HEK293 (cell line): Measurements from ENCODE around the gene HEATR3.

Source experiments
- IKZF3 ChIP-seq: fragments of 450-650 bp; IDR thresholded peaks from 2 replicates; pipeline ENCODE4 v1.5.0; 2018; ENCODE audit warnings: missing biosample characterization, mild to moderate bottlenecking, missing genetic modification characterization, moderate library complexity
- TF ChIP-seq, protein P1 (sequence below): fragments of 450-650 bp; formaldehyde crosslinking; IDR thresholded peaks from 2 replicates; pipeline ENCODE4 v1.5.1; 2017; ENCODE audit warnings: missing biosample characterization, missing genetic modification characterization
- TF ChIP-seq, protein P2 (sequence below): fragments of 450-650 bp; IDR thresholded peaks from 2 replicates; pipeline ENCODE4 v1.5.1; 2018; ENCODE audit warnings: missing biosample characterization, mild to moderate bottlenecking, missing genetic modification characterization

The HEATR3 gene

DNA sequence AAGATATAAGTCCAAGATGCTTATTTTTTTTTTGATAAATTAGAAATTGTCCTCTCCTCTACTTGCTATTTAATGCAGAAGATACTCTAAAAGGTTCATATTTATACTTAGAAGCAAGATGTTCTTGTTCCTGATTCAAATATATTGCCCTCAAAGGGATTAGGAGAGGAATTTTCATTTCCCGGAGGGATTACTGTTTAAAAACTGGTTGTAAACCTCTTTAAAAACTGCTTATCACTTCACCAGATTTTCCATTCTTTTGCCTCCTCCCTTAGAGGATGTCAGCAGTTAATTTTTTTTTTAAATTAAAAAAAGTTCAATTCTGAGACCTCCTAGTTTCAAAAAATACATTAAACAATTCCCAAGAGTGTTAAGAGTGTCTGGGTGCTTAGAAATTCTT lies 90.2 kb downstream of the HEATR3 start (continued):
- TF ChIP-seq, protein P1, sequence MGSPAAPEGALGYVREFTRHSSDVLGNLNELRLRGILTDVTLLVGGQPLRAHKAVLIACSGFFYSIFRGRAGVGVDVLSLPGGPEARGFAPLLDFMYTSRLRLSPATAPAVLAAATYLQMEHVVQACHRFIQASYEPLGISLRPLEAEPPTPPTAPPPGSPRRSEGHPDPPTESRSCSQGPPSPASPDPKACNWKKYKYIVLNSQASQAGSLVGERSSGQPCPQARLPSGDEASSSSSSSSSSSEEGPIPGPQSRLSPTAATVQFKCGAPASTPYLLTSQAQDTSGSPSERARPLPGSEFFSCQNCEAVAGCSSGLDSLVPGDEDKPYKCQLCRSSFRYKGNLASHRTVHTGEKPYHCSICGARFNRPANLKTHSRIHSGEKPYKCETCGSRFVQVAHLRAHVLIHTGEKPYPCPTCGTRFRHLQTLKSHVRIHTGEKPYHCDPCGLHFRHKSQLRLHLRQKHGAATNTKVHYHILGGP, result no peak
- TF ChIP-seq, protein P2, sequence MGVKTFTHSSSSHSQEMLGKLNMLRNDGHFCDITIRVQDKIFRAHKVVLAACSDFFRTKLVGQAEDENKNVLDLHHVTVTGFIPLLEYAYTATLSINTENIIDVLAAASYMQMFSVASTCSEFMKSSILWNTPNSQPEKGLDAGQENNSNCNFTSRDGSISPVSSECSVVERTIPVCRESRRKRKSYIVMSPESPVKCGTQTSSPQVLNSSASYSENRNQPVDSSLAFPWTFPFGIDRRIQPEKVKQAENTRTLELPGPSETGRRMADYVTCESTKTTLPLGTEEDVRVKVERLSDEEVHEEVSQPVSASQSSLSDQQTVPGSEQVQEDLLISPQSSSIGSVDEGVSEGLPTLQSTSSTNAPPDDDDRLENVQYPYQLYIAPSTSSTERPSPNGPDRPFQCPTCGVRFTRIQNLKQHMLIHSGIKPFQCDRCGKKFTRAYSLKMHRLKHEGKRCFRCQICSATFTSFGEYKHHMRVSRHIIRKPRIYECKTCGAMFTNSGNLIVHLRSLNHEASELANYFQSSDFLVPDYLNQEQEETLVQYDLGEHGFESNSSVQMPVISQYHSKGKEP (tag by site-specific recombination), result 0 out of 2 replicates have a peak, but pooled peaks have one; percentile 2
- 0 out of 2 replicates have a peak, but pooled peaks have one; percentile 20 for TF ChIP-seq IKZF3
